ENCODE measurements around the gene SYT10.
"Not testable (repeated sequence)": the region's sequence is repeated elsewhere in the genome, so short reads cannot be mapped to it uniquely, and the experiment has no call there.

Gene SYT10, protein sequence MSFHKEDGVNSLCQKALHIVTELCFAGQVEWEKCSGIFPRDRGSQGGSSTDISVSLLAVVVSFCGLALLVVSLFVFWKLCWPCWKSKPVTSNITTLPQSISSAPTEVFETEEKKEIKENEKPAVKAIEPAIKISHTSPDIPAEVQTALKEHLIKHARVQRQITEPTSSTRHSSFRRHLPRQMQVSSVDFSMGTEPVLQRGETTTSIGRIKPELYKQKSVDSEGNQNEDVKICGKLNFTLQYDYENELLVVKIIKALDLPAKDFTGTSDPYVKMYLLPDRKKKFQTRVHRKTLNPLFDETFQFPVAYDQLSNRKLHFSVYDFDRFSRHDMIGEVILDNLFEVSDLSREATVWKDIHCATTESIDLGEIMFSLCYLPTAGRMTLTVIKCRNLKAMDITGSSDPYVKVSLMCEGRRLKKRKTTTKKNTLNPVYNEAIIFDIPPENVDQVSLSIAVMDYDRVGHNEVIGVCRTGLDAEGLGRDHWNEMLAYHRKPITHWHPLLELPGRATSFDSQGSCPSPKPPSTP

DNA sequence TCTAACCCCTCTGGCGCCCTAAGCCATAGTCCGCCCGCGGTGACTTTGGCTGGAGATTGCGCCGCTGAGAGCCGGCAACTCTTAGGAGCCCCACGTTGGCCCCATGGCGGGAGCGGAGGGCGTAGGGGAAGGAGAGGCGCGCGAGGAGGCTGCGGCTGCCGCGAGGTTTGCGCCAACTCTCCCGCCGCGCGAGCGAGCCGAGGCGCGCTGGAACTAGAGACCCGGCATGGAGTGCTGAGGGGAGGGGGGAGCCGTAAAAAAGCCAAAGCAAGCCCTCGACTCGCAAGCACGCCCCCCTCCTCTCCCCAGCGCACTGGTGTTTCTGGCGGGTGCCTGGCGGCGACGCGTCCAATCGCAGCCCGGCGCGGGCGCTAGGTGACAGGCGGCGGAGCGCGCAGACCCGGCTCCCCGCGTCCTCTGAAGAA, at the start of gene SYT10:
TSS of gene SYT10 (minus strand) at position 233 of the 425 bp plus-strand sequence. CDS start 297 bp downstream, outside the sequence.
- DNase-seq (ENCODE audit: low read depth): no peak

DNA sequence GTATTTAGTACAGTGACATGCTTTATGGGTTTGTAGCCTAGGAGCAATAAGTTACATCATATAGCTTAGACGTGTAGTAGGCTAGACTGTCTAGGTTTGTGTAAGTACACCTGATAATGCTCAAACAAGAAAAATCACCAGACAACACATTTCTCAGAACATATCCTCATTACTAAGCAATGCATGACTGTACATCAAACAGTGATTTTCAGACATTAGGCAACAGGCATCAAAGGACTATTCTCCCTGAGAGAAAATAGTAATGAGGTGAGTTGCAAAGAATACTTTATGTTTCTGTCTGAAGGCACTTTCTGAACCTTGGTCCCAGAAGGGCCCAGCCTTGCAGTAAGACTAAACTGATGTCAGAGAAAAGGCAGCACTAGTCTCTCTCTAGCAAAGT, 48.4 kb upstream of the SYT10 start:
- DNase-seq (ENCODE audit: low read depth): no peak

DNA sequence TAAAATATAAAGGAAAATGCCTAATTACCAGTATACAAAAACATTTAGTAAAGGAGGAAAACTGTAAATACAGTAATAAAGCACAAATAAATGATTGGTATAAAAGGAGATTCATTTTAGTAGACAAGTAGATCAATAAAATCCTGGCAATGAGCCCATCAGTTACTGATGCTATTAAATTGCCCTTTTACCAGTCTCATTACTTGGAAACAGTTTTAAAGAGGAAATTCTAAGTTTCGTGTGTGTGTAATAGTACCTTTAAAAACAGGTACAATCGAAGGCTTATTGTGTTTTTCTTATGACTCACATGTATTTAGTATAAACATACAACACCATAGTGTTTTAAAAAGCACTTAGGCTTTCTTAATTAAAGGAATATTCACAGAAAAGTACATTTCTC, 46.4 kb upstream of the SYT10 start:
- no peak for DNase-seq (ENCODE audit: low read depth)

DNA sequence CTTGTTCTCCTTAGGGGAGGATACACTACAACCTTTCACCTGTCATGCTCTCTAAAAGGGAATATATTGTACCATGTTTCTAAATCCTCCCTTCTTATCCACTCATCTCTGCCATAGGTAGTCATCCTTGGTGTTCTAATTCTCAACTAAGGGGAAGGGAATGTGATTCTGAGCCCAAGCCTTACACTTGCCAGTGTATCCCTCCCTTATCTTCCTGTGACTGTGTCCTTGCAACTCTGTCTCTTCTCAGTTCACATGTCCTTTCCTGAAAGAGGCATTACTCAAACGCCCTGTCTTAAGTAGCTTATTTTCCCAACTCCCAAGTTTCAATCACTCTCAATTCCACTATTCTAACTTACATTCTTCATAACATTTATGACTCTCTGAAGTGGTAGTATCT, 44.5 kb upstream of the SYT10 start:
- DNase-seq (ENCODE audit: low read depth): no peak

DNA sequence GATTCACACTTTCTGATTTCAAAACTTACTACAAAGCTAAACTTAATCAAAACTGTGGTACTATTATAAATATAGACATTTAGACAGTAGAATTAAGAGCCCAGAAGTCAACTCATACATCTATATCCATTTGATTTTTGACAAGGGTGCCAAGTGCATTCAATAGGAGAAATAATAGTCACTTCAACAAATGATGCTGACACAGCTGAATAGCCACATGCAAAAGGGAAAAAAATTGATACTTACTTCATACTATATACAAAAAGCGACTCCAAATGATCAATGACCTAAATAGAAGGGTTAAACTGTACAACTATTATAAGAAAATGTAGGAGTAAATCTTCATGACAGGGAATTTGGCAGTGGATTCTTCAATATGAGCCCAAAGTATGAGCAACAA, 40.7 kb upstream of the SYT10 start:
- no peak for DNase-seq (ENCODE audit: low read depth)

DNA sequence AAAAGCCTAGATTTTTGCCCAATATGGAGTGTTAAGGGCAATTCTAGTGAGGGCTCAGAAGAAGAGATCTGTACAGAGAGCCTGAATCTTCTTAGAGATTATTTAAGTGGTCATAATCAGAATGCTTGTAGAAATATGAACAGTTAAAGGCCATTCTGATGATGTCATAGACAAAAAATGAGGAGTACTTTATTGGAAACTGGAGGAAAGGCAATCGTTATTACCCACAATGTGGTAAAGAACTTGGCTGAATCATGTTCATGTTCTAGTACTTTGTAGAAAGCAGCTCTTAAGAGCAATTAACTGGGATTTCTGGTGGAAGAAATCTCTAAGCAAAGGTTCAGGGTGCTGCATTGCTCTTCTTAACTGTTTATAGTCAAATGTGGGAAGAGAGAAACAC, 36.4 kb upstream of the SYT10 start:
- no peak for DNase-seq (ENCODE audit: low read depth)

DNA sequence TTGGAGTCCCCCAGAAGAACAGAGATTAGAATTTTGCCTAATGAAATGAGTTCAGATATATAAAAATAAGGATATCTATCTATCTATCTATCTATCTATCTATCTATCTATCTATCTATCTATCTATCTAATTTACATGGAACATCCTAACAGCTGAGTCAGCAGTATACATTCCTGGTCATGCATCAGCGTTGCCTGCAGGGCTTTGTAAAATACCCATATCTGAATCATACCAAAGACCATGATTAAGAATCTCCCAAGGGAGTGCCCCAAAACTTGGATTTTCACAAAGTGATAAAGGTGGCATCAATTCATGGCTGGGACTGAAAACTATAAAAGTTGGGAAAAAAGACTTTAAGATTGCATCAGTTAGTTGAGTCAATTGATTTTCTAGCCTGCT, 32.7 kb upstream of the SYT10 start:
- DNase-seq (ENCODE audit: low read depth): no peak

DNA sequence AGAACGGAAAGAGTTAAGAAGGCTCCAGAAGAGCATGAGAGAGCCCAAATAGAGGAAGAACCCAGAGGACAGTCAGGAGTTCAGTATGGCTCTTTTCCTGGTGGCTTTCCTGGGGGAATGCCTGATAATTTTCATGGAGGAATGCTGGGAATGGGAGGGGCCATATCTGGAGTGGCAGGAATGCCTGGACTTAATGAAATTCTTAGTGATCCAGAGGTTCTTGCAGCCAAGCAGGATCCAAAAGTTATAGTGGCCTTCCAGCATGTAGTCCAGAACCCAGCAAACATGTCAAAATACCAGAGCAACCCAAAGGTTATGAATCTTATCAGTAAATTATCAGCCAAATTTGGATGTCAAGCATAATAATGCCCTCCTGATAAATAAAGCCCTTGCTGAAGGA, 15.5 kb upstream of the SYT10 start:
- DNase-seq (ENCODE audit: low read depth): no peak

DNA sequence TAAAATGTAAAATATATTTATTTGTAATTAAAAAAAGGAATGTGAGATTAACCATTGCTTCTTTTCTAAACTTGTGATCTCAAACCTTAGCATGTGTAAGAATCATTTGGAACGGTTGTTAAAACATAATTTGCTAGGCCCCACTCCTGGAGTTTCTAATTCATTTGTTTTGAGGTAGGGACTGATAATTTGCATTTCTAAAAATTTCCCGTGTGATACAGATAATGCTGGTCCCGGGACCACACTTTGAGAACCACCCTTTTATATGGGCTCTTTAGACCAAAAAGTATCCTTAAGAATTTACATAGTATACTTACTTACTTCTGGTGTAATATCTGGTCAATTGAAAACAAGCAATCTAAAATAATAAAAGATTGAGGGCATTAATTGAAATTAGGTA, 10.9 kb upstream of the SYT10 start:
- no peak for DNase-seq (ENCODE audit: low read depth)

DNA sequence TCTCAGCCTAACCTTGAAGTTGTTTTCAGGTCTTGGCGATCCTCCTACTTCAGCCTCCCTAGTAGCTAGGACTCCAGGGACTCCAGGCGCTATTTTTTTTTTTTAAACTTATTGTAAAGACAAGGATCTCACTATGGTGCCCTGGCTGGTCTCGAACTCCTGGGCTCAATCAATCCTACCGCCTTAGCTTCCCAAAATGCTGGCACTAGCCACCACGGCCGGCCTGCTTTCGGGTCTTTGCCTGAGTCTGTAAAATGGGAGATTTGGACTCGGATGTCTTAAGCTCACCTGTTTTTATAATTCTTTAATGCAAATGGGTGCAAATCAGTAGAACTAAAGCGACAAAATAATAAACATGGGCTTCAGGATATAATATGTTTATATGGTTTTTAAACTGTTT, 858 bp upstream of the SYT10 start:
- no peak for DNase-seq (ENCODE audit: low read depth)

DNA sequence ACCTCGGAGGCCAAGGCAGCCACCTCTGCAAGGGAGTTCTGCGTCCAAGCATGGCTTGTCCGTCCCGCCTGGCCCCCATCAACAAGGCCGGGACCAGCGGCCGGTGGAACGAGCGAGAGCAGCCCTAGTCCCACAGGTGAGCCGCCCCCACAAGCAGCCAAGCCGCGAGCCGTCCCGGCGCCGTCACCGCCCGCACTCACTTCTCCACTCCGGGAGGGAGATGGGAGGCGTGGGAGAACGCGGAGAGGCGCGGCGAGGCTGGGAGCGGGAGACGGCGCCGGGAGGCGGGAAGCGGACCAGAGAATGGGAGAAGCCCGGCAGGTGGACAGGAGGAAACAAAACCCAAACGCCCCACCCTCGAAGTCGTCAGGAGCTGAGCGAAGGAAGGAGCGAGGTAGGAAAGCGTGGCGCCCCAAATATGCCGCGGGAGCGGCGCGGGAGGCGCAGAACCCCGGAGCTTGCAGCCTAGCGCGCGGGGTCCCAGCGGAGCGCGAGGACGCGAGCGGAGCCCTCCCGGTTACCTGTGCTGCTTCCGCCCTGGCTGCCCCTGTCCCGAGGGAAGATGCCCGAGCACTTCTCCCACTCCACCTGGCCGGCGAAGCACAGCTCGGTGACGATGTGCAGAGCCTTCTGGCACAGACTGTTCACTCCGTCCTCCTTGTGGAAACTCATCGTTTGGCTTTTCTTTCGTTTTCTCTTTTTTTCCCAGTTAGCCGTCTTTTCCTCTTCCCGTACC, 600 bp downstream of the SYT10 start:
- no peak for DNase-seq (ENCODE audit: low read depth)

DNA sequence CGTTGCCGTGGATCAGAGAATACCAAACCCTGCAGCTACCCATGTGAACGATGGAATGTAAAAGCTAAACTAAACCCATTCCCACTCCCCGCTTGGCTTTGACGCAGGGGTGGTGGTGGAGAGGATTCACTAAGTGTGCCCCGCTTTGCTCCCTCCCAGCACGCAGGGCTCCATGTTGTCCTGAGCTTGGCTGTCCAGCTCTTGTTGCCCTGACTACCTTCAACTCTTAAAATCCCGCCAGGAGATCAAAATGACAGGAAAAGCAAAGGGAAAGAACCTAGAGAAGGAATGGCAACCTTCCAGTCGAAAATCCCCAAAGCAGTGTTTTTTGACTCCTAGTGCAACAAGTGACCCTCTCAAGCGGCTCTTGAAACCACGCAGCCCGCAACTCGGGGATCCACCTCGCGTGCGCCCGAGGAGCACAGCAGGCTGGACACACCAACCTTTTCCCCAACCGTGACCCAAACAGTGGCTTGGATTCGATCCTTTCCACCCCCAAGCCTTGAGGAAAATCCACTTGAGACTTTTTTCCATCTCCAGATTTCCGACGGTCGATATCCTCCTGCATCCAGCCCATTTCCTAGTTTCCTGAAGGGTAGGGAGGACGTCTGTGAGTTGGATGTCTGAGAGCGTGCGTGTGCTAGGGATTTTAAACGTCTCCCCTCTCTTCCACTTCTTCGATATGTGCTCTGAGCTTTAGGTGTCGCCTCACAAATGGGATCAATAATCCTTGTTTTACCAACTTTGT, 1.4 kb downstream of the SYT10 start:
- no peak for DNase-seq (ENCODE audit: low read depth)

DNA sequence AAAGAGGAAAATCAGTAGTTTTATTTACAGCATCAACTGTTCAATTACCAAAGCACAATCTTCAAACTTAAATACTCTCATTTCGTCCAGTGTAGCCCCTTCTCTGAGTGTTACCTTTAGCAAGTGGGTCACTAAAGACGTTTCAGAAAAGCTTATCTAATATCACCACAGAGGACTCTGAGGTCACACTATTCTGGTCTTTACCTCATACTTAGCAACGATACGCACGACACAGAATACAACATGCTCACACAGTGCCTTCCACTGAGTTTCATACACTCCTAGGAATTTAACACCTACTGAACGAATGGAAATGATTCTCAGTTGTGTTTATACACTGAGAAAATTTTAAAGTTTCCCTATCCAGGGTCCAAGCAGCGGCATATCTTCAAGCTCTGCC, 2.0 kb downstream of the SYT10 start:
- no peak for DNase-seq (ENCODE audit: low read depth)

DNA sequence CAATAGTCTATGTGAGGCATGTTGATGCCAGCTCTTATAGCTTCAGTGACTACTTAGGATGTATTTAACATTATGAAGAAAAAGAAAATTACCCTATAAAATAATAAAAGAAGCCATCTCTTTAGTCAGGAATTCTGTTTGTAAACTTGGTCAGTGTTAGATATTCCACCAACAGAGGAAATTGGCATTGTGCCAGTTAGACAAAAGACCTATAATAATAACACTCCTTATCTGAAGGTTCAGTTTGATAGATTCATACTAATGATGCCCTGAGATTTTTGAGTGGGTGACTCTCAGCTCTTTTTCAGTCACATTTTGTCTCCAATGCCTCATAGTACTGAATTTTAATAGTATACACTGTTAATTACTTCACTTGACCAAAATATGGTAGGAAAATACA, 6.6 kb downstream of the SYT10 start:
- no peak for DNase-seq (ENCODE audit: low read depth)

DNA sequence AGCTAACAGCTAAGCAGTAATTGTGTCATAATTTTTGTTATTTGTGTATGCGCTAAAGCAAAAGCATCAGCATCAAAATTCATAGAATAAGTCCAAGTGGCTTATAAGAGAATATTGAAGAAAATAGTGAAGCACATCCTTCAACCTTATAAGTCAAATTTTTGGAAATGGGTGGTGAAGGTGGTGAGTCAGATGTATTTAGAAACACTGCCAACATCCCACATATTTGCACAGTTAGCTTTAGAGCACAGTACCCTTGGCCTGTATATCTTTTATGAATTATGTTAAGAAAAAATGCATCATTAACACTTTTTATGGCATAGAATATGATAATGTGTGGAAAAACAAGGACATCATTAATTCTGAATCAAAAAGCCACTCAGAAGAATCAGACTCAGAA, 8.0 kb downstream of the SYT10 start:
- DNase-seq (ENCODE audit: low read depth): no peak

DNA sequence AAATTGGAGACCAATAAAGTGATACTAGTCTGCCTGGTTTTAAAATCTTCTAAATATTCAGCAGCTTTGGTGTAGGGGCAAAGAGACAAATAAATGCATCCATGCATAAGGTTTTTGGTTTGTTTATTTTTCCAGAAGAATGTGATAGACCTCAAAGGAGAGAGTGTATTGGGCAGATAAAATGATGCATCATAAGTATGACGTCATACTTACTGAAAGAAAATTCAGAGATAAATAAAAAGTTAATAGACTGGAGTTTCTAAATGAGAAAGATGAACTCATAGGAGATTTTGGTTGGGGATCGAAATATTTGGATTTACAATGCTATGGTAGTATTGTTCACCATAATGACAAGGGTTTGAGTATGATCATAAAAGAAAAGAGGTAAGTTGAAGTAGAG, 10.2 kb downstream of the SYT10 start:
- no peak for DNase-seq (ENCODE audit: low read depth)

DNA sequence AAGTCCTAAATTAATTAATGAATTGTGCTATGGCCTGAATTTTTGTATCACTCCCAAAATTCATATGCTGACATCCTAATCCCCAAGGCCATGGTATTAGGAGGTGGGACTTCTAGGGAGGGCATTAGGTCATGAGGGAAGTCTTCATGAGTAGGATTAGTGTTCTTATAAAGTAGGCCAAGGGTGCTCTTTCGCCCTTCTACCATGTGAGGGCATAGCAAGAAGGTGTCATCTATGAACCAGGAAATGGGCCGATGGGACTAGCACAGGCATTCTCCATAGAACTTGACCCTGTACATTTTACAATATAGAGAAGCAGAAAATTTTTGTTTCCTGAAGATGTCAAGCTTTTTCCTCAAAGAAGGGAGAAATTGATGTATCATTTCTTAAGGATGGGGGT, 12.5 kb downstream of the SYT10 start:
- DNase-seq (ENCODE audit: low read depth): no peak

DNA sequence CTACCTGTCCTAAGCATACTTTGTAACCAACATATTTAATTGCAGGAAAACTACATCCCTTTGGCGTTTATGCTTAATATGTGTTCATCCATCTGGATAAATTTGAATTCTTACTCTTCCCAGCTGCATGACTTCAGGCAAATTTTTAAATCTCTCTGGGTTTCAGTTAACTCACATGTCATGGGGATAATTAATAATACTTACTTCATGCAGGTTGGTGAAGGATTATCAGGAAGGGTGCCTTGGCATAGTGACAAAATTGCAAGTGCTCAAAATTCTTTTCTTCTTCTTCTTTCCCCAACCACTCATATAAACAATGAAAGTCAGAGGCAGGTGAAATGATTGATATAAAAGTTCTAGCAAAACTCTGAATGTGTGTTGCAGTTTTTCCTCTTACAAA, 15.9 kb downstream of the SYT10 start:
- no peak for DNase-seq (ENCODE audit: low read depth)

DNA sequence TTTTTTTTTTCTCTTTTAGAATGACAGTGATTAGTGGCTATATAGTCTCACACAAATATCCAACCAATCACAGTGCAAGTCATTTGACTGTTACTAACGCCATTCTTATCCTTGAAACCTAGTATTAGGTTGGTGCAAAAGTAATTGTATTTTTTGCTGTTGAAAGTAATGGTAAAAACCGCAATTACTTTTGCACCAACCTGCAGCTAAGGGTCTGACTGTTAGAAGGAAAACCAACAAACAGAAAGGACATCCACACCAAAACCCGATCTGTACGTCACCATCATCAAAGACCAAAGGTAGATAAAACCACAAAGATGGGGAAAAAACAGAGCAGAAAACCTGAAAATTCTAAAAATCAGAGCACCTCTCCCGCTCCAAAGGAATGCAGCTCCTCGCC, 27.2 kb downstream of the SYT10 start:
- not testable (repeated sequence) for DNase-seq (ENCODE audit: low read depth)

DNA sequence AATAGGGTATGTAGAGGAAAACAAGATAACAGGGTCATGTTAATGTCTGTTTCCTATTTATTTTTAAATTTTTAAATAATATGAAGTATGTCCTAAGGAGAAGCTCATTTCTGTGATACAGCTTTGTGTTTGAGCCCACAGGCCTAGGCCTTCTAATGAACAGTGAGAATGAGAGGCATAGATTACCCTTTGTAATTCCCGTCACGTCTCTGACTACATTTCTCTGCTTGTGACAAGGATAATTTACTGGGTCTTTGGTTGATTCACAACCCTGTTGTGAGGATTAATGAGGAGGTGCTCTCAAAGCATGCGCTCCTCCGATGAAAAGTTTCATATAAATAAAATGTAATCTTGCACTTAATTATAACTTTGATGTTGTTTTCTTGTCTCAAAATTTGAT, 56.1 kb downstream of the SYT10 start:
- no peak for DNase-seq (ENCODE audit: low read depth)

DNA sequence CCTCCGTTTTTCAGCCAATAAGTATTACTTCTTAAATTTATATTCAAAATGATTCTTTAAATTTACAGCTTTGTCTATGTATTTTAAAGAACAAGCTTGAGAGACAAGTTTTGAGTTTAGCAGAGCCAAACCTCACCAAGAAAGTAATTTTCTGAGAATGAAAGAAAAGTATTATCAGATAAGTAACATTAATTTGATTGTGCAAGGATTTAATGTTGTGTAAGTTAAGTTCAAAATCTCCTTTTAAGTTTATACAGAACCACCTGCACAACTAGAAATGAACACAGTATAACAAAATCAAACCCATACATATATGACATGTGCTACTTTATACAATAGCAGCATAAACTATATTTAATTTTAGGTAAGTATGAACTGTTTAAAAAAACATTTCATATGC, 63.5 kb downstream of the SYT10 start:
- no peak for DNase-seq (ENCODE audit: low read depth)

DNA sequence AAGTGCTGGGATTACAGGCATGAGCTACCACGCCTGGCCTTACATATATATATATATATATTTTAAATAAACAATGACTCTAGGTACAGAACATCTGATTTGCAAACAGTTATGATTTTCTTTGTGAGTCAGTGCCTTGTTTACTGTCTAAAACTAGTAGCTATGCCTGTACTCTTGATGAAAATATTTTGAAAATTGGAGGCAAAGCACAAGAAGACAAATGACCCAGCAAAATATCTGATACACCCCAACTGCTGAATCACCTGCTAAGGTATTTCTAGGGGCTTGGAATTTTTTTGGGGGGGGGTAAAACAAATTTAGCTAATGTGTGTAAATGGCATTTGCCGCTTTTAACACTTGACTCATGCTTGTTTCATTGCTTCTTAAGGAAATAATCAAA, 69.3 kb downstream of the SYT10 start:
- no peak for DNase-seq (ENCODE audit: low read depth)

DNA sequence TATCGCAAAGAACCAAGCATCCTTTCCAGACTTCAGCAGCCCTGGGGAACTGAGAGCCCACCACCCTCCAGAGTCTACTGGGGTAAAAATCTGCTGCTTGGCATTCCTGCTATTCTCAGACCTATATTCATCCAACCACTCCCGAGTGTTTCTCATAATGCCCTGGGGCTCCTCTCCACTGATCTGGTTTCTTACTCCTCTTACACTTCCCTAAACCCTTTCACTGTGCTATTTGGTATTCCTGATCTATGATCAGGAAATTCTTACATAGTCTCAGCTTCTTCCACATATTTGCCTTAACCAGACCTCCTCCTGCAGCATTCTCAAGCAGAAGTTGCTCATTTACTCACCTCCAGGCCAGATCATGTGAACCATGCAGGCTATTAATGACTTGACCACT, 82.4 kb downstream of the SYT10 start:
- no peak for DNase-seq (ENCODE audit: low read depth)

Data from GM04503 (cell line).